ENCODE results near the gene RALGPS1. TPM values are rescaled to one million over a fixed set of nuclear protein-coding genes. Genes with fewer than 3 reads are reported as not detected.

Gene RALGPS1
- total and polyA plus RNA-seq, 2 donors (not counting 1 experiment from before 2014, with no cell fraction given), result 19.7 to 39.9 TPM

DNA sequence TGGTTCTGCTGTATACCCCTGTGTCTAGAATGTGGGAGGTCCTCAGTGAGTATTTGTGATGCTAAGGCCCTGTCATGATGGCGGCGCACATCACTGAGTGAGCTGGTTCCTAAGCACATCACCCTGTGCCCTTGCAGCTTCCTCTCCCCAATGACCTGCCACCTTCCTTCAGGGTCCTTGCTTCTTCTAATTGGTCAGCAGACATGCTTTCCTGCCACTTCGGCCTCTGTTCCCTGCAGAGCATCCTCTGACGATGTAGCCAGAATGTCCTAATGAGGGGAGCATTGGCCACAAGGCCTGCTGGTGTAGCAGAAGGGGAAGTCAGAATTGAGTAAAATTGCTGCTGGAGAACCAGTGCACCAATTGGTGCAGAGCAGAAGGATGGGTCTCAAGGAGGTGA is 238.9 kb downstream of the RALGPS1 start:
- H3K27me3 ChIP-seq (replicated peaks in 1 of 4; ENCODE audit: control extremely low read depth in 1 of 4, control insufficient read depth in 3 of 4, insufficient read depth in 4 of 4, low read length in 3 of 4), result no peaks in the 10 kb centered on the region
- 87% methylated on average over 4 of the region's 4 CpGs for WGBS (ENCODE audit: insufficient coverage)
- TF ChIP-seq, protein P1, sequence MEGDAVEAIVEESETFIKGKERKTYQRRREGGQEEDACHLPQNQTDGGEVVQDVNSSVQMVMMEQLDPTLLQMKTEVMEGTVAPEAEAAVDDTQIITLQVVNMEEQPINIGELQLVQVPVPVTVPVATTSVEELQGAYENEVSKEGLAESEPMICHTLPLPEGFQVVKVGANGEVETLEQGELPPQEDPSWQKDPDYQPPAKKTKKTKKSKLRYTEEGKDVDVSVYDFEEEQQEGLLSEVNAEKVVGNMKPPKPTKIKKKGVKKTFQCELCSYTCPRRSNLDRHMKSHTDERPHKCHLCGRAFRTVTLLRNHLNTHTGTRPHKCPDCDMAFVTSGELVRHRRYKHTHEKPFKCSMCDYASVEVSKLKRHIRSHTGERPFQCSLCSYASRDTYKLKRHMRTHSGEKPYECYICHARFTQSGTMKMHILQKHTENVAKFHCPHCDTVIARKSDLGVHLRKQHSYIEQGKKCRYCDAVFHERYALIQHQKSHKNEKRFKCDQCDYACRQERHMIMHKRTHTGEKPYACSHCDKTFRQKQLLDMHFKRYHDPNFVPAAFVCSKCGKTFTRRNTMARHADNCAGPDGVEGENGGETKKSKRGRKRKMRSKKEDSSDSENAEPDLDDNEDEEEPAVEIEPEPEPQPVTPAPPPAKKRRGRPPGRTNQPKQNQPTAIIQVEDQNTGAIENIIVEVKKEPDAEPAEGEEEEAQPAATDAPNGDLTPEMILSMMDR (IDR thresholded peaks at IDR 0.05), result no peak
- H3K36me3 ChIP-seq (replicated peaks in 1 of 2; ENCODE audit: control extremely low read depth in 1 of 2, control insufficient read depth in 1 of 2, extremely low read depth in 1 of 2, insufficient read depth in 2 of 2, low read length in 1 of 2), result no peaks in the 10 kb centered on the region
- CTCF ChIA-PET, result interaction anchor here (1.7 kb wide), 1 partner anchor 13 kb away, joined by 5 read pairs; no protein-coding TSS in a partner anchor
- peaks cover 17 to 20% of the 10 kb centered on the region in 2 donors for H3K4me1 ChIP-seq (ENCODE audit: control insufficient read depth in 2 of 2, insufficient read depth in 2 of 2, low read length in 2 of 2)
- Mint-ChIP-seq H3K4me1 (peaks cover 26% of the 10 kb centered on the region), H3K9me3 (ENCODE audit: insufficient read depth) (no peaks in the 10 kb centered on the region), H3K27me3 (no peaks in the 10 kb centered on the region), H3K4me3 (peak overlapping the region; percentile 37), H3K27ac (no peak overlapping the region)
- no peak for DNase-seq
- no peak overlapping the region for H3K4me3 ChIP-seq (ENCODE audit: control extremely low read depth in 1 of 5, extremely low read depth in 1 of 5, insufficient read depth in 1 of 5, low read depth in 2 of 5, low read length in 4 of 5)
- no peak overlapping the region for H2AFZ ChIP-seq (ENCODE audit: insufficient read depth, low read depth, low read length, poor library complexity, severe bottlenecking)
- H4K20me1 ChIP-seq (ENCODE audit: control insufficient read depth, insufficient read depth, low read length, poor library complexity, severe bottlenecking), result no peaks in the 10 kb centered on the region
- intact Hi-C loops (cut with micrococcal nuclease), result loop anchor here (5.0 kb wide), 1 partner anchor 44 kb away; no protein-coding TSS in a partner anchor
- H3K9me3 ChIP-seq (ENCODE audit: control extremely low read depth in 1 of 3, control insufficient read depth in 2 of 3, insufficient read depth in 1 of 3, low read length in 2 of 3), result no peaks in the 10 kb centered on the region
- no peaks in the 10 kb centered on the region for H3K79me2 ChIP-seq (ENCODE audit: control insufficient read depth, insufficient read depth, low read length)
- POLR2A ChIA-PET, result no interaction called here
- peak overlapping the region; percentile 47 for H3K4me2 ChIP-seq (replicated peaks; ENCODE audit: low read depth, low read length, poor library complexity, severe bottlenecking)
- no peak overlapping the region for H3K27ac ChIP-seq (ENCODE audit: low read length in 2 of 2)
- ATAC-seq (ENCODE audit: low read depth), result no peak
- no peak overlapping the region for H3K9ac ChIP-seq (ENCODE audit: low read length)

DNA sequence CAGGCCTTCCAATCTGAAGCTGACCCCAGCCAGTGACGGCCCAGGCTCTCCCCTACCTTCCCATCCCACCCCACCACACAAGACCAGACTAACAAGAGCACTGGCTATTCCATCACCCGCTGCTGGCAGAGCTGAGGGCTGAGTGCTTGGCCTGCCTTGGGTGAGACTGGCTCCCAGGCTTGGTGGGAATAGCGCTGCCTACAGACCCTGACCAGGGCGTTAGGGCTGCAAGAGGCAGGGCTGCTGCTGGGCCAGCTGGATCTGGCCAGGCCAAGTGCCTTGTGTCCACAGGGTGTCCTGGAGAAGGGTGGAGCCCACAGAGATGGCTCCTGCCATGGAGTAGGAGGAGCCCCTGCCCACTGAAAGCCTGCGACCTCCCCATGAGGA is 239.4 kb downstream of the RALGPS1 start:
- Mint-ChIP-seq H3K4me3 (peak overlapping the region; percentile 73), H3K27me3 (no peaks in the 10 kb centered on the region), H3K27ac (peak overlapping the region; percentile 83), H3K4me1 (peaks cover 26% of the 10 kb centered on the region), H3K9me3 (ENCODE audit: insufficient read depth) (no peaks in the 10 kb centered on the region)
- Histone ChIP-seq H3K36me3 (replicated peaks in 1 of 2; ENCODE audit: control extremely low read depth in 1 of 2, control insufficient read depth in 1 of 2, extremely low read depth in 1 of 2, insufficient read depth in 2 of 2, low read length in 1 of 2) (no peaks in the 10 kb centered on the region), H3K9me3 (ENCODE audit: control extremely low read depth in 1 of 3, control insufficient read depth in 2 of 3, insufficient read depth in 1 of 3, low read length in 2 of 3) (no peaks in the 10 kb centered on the region), H4K20me1 (ENCODE audit: control insufficient read depth, insufficient read depth, low read length, poor library complexity, severe bottlenecking) (no peaks in the 10 kb centered on the region), H3K9ac (ENCODE audit: low read length) (peak overlapping the region; percentile 27), H3K4me3 (ENCODE audit: control extremely low read depth in 1 of 5, extremely low read depth in 1 of 5, insufficient read depth in 1 of 5, low read depth in 2 of 5, low read length in 4 of 5) (peak overlapping the region in 1 of 5 experiments; percentile 11), H3K27ac (ENCODE audit: low read length in 2 of 2) (no peak overlapping the region), H2AFZ (ENCODE audit: insufficient read depth, low read depth, low read length, poor library complexity, severe bottlenecking) (peak overlapping the region; percentile 35), H3K79me2 (ENCODE audit: control insufficient read depth, insufficient read depth, low read length) (no peaks in the 10 kb centered on the region), H3K27me3 (replicated peaks in 1 of 4; ENCODE audit: control extremely low read depth in 1 of 4, control insufficient read depth in 3 of 4, insufficient read depth in 4 of 4, low read length in 3 of 4) (no peaks in the 10 kb centered on the region), H3K4me2 (replicated peaks; ENCODE audit: low read depth, low read length, poor library complexity, severe bottlenecking) (peak overlapping the region; percentile 47), H3K4me1 (ENCODE audit: control insufficient read depth in 2 of 2, insufficient read depth in 2 of 2, low read length in 2 of 2) (peaks cover 17 to 20% of the 10 kb centered on the region in 2 donors)
- WGBS (ENCODE audit: insufficient coverage), result 69% methylated on average over 3 of the region's 5 CpGs
- ATAC-seq (ENCODE audit: low read depth), result no peak
- TF ChIP-seq, protein P1 (IDR thresholded peaks at IDR 0.05), result no peak
- no peak for TF ChIP-seq EZH2 (IDR thresholded peaks at IDR 0.05; ENCODE audit: borderline replicate concordance, insufficient read depth, low read depth, low read length, poor library complexity, severe bottlenecking)
- no peak for DNase-seq
- POLR2A ChIA-PET, result no interaction called here
- intact Hi-C loops (cut with micrococcal nuclease), result loop anchor here (5.0 kb wide), 1 partner anchor 43 kb away; no protein-coding TSS in a partner anchor
- CTCF ChIA-PET, result interaction anchor here (1.7 kb wide), 1 partner anchor 12 kb away, joined by 5 read pairs; no protein-coding TSS in a partner anchor

Measured in B cell (primary cell).